NCI-H446 (cell line): ENCODE results near the gene ARHGEF17.
"Not testable (repeated sequence)": the region's sequence is repeated elsewhere in the genome, so short reads cannot be mapped to it uniquely, and the experiment has no call there.

Source experiments
- DNase-seq, 2 experiments: peaks; one replicate each; lab custom pipeline; 2025; lab: John Stamatoyannopoulos, UW

ARHGEF17 gene

DNA sequence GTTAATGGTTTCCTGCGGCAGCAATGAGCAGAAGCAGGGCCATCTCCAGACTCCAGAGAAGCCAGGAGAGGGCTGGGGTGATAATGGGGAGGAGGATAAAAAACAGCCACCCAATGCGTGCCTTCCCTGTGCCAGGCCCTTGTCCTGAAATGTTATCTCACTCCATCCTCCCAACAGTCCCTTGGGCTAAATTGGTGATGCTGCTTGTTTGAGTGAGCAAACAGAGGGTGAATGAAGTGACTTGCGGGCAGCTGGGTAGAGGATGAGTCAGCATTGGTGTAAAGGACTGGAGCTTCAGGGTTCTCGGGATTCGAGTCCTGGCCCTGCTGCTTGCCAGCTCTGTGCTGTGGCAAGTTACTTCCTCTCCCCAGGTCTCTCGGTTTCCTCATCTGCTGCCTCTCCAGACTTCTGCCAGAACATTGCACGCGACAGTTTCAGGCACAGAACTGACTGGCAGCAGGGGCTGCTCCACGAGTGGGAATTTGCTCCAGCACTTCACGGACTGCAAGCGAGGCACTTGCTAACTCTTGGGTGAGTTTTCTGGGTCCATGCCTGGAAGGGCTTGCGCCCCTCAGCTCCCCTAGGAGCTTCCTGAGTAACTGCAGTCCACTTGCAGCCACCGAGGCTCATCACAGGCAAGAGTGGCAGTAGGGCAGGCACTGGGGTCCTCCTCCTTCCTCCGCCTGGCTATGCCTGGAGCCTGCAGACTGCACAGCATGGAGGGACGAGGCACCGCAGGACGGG, 36.0 kb upstream of the ARHGEF17 start, which contains the start of gene P2RY6:
TSS of gene P2RY6 (plus strand) at position 403 of the 744 bp plus-strand sequence. CDS start 24,181 bp downstream, outside the sequence.
- DNase-seq = peak in 1 of 2 experiments; percentile 52

DNA sequence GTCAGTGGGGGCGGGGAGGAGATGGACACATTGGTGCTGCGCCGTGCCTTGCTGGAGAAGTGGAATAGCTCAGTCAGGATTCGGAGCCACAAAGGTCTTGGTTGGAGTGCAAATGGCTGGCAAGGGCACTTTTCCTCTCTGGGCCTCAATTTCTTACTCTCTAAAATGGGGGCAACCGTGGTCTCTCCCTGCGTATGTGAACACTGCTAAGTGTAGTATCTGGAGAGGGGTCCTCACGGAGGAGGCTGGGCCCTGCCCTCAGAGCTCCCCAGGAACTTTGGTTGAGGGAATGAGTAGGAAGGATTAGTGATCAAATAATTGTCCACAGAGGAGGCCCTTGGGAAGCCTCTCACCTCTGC, 35.4 kb upstream of the ARHGEF17 start:
- no peak for DNase-seq

DNA sequence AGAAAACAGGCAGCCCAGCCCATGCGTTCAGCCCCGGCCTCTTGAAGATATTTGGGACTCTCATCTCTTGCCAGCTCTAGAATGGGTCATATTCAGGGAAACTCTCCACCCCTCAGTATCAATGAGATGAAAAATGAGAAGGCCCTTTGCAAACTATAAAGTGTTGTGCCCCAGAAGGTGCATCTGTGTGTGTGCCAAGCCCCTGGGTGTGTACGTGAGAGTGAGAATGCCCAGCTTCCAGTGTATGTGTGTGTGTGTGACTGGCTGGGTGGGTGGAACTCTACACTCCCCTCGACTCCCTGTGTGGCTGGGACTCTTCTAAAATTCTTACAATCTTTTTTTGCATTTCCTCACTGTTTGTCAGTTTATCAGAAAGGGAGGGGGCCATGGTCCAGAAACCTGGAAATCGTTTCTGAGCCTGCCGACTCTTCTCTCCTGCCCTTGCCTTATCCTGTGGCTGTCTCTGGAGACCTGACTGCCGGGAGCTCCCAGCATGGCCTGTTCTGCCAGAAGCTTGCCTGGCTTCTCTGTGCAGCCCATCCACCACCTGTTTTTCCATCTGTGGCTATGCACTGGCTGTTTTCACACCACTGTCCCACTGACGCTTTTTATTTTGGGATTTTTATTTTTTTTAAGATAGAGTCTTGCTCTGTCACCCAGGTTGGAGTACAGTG, 34.7 kb upstream of the ARHGEF17 start:
- peak in 1 of 2 experiments; percentile 62 for DNase-seq

DNA sequence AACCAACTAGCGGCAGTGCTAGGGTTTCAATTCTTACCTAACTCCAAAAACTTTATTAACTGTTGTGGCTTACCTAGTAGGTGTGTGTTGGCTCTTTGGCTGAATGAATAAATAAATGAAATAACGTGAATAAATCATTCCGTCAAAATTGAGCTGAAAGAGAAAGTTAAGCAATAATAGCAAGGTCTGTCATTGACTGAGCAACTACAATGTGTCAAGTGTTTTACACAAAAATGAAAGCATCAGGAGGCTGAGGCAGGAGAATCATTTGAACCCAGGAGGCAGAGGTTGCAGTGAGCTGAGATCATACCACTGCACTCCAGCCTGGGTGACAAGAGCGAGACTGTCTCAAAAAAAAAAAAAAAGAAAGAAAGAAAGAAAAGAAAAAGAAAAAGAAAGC, 33.9 kb upstream of the ARHGEF17 start:
- not testable (repeated sequence) for DNase-seq

DNA sequence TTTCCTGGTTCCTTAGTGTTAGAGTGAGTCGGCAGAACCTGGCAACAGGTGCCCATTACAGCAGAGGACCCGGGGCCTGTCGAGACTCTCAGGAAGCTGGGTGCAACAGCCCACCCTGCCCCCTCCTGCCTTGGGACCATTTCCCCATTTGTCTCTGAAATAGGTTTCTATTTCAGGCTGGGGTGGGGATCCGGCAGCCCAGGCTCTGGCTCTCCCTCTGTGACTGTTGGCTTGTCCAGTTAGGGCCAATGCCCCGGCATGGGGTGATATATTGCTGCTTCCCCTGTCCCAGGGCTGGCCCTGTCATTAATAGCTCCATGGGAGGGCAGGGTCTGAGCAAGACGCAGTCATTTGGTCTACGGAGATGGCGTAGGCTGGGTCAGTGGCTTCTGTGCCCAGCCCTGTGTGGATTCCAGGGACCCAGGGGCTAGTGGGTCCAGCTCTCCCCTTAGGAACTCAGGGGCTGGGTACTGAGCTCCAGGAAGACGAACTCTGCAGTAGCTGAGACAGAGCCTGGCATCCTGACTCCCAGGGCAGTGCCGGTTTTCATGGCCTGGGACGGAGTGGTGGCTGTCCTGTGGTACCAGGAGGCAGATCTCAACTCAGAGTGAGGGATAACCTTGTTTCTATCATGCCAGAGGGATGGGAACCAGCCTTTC, 33.2 kb upstream of the ARHGEF17 start:
- no peak for DNase-seq

DNA sequence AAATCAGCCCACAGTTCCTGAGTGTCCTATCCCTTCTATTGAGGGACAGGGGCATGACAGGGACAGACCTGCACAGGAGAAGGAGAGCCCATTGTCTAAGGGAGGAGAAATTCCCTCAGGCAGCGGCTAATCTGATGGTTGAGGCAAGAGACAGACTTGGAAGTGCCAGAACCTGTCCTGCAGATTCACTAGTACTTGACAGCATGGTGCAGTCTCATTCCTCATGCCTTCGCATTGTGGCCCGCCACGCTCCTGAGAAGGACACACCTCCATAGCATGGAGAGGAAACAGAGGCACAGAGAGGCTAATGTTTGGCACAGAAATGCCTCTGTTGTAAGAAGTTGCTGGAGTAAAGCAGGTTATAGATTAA, 32.7 kb upstream of the ARHGEF17 start:
- no peak for DNase-seq

DNA sequence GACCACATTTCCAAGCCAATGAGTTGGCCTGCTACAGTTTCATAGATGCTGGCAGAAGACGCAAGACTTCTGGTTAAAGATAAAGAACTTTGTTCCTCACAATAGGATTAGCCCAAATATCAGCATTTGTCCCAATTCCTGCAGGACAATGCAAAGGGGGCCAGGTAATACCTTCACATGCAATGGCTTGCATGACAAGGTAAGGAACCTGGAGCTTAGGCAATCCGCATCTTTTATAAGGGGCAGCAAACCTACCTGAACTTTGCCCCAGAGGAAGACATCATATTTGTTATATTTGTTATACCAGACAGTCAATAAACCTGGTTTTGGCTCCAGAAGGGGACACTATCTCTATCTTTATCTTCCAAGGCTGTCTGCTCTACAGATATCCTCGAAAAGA, 30.6 kb upstream of the ARHGEF17 start:
- no peak for DNase-seq

DNA sequence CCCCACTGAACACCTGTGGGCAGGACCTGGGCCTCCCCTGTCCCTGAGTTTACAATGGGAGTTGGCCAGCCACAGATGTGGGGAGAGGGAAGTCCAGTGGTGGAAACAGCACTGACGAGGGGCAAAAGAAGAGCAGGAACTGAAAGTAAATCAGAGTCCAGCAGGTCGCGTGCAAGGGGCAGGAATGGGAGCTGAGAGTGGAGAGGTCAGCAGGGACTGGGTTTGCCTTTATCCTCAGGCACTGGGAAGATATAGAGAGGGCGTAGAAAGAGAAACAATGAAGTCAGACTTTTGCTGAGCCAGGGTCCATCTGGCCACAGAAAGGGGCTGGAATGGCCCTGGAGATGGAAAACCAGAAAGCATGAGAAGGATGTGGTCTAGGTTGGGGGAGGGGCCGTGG, 27.4 kb upstream of the ARHGEF17 start:
- DNase-seq = no peak

DNA sequence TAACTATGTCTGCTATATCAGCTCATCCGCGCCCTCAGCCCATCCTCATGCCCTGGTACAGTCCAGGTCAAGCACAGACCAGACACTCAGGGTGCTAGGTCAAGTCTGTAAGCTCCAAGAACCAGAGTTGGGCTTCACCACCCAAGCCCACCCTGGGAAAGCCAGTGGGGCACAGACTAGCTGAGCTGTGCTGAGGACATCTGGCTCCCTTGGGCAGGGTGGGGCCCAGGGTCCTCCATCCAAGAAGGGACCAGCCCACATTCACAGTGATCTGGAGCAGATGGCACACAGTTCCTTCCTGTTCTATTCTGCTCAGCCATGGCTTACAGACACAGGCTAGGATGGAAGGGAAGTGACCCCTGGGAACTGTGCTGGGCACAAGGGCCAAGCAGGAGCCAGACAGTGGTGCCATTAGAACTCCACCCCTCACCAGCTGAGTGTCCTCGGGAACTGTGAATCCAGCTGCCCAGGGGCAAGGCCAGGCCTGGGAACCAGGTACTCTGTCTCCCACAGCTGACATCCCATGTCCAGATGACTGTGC, 26.8 kb upstream of the ARHGEF17 start:
- no peak for DNase-seq

DNA sequence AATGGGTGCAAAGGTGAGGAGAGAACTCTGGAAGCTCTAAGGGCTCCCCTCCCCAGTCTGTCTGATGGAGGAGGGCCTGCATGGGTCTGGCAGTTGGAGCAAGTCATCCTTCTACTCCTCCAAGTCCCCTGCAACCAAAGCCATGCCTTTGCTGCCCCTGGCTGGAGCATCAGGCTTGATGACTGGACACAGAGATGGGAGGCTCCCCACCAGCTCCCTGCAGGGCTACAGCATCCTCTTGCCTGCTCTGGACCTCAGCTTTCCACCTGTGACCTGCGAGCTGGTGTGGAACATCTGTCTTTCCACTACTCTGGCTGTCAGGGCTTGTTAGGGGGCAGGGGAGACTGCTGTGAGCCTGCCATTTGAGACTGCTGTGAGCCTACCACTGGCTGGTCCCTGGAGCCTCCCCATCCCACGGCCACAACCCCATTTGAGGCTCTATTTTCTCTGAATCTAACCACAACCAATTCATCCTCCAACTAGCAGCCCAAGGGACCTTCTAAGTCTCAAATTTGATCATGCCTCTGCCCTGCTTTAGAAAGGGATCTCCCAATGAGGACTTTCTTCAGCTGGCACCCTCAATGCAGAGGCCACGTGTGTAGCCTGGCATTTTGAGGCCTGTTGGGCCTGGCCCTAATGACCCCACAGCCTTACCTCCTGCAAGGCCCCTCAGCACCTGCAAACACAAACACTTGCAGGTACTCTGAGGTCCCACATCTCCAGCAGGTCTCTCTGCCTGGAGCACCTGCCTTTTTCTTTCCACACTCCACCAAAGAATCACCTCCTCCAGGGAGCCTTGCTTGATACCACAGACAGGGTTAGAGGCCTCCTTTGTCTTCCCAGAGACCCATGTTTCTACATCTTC, 26.0 kb upstream of the ARHGEF17 start:
- DNase-seq = no peak

DNA sequence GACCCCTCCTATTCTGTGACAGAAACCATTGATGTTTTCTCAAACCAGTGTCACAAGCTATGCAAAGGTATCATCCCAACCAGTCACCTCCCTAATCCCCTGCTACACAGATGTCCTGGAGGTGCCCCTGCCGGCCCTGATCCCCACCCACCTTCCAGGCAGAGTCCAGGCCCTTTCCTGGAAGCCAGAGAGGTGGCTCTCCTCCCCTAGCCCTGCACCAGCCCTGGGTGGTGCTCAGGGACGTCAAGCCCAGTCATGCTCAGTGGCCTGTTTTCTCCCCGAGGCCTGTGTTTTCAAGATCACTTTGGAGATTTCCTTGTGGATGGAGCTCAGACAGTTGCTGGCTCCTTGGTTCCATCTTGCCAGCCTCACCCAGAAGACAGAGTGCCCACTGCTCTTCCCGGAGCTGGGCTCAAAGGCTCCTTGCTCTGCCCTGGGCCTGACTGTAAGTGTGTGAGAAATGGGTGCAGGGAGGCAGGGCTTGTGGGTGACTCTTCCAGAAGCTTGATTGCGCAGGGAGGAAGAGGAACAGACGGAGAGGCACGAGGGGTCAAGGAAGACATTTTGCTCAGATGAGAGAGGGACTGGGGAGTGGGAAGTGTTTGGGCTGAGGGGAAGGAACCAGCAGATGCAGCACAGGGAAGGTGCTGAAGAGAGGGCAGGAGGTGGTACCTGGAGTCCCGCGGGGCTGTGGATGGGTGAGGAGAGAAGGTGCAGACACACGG, 24.6 kb upstream of the ARHGEF17 start:
- no peak for DNase-seq

DNA sequence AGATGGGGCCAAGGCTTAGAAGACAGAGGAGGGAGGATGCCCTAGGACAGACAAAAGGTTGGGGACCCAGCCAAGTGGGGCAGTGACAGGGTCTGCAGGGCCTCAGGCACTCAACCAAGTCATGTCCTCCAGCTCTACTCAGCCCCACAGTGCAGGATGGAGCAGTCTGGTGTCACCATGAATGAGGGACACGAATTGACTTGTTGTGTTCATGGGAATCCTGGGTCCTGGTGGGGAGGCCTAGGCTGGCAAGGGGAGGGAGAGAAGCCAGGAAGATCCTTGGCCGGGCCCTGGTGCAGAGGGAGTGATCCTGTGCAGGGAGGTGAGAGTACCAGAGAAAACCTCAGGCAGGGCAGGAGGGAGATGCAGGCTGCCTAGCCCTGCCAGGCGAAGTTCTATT, 24.0 kb upstream of the ARHGEF17 start:
- DNase-seq = no peak

DNA sequence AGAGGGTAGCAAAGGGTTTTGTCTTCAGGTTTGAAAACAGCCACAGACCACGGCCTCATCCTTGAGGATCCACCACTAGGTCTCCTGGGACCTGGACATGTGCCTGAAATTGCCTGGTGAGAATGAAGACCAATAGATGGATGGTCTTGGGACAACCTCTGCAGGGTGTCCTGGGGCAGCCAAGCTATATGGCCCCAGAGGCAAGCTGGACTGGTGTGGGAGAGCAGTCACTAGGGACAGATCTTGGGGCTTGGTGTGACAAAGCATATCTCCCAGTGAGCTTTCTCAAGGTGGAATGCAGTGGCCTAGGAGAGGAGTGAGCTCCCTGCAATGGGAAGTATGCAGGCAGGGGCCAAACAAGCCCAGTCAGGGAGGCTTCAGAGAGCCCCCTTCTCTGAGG, 22.4 kb upstream of the ARHGEF17 start:
- DNase-seq = no peak

DNA sequence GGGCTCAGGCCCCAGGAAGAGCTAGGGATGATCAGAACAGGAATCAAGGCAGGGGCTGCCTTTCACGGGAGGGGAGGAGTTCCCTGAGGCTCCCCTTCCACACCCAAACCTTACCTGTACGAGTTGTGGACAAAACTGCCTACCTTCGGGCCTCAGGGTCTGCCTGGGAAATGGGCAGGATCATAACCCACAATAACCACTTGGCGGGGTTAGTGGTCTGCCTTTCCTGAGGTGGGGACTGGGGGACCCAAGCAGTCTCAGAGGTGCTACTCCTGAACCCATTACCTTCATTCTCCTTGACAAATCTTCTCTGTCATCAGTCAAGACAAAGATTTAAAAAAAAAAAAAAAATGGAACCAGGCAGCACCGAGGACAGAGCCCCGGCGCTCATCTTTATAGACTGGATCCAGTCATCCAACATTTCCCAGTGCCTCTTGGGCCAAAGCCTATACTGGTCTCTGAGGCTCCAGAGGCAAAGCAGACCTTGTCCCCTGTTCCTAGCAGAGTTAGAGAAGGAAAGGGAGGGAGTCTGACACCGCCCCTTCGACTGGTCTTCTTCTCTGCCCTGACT, 21.8 kb upstream of the ARHGEF17 start:
- no peak for DNase-seq

DNA sequence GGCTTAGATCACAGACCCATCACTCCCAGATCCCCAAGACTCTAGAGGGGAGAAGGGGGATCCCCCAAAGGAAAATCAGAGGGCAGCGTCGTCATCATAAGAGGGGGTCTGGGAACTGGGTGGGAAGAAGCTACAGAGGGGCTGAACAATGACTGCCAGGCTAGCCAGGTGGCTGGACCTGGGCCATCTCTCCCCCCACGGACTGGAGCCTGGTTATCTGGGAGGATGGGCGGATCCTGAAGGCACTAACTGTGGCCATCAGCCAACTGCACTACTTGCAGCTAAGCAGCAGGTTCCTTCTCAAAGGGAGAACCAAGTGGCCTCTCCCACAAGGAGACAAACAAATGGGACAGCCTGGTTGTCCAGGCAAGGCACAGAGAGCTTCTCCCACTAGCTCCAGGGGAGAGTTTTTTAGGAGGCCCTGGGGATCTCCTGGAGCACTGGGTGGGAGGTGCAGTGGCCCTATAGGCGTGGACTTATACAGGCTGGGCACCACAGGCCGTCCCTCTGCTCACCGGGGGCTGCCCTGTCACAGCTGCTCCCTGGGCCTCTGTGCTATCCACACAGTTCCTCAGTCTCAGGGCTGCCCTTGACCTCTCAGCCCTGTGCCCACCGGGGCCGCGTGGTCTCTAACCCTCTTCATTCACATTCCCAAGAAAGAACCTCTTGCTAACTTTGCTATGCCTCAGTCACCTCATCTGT, 20.5 kb upstream of the ARHGEF17 start:
- DNase-seq = no peak

DNA sequence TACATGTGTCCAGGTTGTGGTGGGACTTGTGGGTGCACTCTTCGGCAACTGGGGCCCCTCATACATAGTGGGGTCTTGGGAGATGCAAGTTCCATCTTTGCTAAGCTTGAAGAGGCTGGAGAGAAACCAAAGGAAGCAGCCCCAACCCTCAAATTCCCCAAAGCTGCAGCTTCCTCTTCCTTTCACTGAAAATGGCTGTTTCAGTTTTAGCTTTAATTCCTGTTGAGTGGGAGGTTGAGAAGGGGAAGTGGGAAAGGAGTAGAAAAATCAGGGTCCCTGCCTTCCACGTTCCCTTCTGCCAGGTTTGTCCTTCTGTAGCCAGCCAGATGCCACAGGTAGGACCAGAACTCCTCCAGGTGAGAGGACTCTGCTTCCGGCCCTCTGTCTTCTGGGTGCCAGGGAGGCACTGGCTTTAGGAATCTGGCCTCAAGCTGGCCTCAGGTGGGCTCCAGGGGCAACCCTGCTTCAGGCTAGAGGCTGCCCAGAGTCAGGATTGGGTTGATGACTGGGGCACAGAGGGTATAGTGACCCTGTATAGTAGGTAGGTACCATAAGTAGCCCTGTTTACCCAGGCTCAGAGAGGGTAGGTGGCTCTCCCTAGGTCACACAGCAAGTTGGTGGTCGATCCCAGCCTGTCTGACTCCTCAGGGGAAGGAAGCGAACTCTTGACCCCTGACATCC, 19.7 kb upstream of the ARHGEF17 start:
- no peak for DNase-seq

DNA sequence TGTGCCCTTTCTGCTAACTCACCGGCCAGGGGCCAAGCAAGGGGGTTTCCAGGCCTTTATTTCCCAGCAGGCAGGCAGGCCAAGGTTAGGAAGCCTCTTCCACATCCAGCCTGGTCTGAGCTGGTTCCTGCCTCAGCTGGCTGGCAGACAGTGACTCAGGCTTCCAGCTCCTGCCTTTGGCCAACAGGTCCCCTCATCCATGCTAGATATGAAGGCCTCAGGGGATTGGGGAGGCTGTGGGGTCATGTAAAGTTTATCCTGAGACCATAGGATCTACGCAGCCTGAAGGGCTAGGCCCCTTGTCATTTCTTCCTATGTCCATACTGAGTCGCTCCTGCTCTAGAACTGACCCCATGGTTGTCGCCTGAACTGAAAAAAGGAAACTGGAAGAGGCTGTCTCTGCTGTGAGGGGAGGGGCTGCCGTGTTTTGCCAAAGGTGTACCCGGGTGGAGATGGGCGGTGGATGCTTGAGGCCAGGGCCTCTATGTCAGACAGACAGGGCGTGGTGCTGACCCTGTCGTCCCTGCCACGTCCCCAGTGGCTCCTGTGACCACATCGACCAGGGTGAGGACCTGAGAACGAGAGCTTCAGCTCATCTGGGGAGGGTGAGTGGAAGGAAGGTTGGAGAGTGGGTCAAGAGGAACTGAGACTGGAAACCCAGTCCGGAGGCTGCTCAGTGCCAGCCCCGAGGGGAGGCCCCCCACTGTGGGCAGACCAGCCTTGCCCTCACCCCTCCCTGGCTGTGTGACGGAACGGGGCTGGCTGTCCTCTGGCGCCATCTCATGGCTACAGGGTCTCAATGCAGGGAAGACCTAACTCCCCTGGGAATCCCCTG, 19.0 kb upstream of the ARHGEF17 start:
- peak; percentile 56 to 82 for DNase-seq

DNA sequence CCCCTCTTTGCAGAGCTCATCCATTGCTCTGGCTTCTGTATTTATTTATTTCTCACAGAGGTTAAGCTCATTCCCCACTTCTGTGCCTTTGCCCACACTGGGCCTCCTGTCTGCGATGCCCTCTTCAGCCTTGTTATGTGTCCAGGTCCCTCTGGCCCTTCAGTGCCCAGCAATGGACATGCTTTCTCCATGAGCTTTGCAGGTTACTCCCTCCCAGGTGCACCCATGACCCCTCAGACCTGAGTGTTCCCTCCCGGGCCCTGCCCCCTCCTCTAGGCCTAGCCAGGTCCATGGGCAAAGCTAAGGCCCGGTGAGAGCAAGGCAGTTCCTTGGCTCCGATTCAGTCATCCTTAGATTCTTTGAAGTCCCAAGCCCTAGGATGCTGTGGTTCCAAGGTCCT, 17.5 kb upstream of the ARHGEF17 start:
- DNase-seq = no peak

DNA sequence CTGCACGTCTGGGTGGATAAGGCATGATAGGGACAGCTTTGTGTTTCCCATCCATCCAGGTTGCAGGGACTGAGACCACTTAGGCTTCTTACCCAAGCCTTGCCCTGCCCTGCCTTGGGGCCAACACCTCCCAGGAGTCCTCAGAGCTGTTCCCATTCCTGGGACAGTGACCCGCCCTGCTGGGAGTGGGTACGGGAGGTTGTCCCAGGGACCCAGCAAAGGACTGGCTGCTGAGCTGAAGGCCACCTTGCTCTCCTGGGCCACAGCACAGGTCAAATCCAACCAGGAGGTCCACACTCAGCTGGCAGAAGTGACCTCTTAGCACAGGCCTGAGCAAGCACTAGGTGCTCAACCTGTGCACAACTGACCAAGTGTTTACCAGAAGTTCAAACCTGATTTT, 16.9 kb upstream of the ARHGEF17 start:
- DNase-seq = no peak
